GM19372 (cell line): ENCODE measurements around the gene EMD.
A peak's percentile ranks its signal among the peaks of the same experiment; 100 is the strongest.

ENCODE experiments used
- ATAC-seq: cut with Tn5 transposase; IDR thresholded peaks from one replicate; pipeline ENCODE4 v1.9.1; 2021; ENCODE audit warnings: mild to moderate bottlenecking, low read depth, moderate library complexity; ENCODE audit not compliant: unreplicated experiment

The EMD gene

DNA sequence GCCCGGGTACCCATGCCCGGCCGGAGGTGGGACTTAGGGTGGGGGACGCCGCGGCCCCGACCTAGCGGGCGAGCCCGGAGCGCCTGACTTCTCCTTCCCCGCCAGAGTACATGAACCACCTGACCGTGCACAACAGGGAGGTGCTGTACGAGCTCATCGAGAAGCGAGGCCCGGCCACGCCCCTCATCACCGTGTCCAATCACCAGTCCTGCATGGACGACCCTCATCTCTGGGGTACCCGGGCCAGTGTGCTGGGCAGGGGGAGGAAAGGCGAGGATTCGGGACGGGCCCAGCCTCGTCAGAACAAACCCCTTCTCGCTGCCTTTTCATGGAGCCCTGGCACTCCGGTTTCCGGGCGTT, 32.9 kb downstream of the EMD start:
- ATAC-seq: no peak

DNA sequence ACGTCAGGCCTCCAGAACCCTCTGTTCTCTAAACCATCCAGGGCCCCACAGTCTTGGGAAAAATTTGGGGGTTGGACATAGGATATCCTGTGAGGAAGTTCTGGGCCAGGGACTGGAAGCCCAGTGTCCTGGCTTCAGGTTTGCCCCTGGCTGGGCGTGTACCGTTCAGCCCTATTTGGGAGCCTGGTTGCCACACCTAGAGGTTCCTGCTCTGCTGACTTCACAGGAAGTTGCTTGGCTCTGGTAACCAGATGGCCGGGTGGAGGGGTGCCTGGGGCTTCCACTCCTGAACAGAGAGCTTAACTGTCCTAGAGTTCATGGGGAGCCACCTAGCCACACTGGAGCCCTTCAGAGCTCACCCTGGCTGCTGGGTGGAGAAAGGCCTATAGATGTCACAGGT, 33.4 kb downstream of the EMD start:
- ATAC-seq: no peak

DNA sequence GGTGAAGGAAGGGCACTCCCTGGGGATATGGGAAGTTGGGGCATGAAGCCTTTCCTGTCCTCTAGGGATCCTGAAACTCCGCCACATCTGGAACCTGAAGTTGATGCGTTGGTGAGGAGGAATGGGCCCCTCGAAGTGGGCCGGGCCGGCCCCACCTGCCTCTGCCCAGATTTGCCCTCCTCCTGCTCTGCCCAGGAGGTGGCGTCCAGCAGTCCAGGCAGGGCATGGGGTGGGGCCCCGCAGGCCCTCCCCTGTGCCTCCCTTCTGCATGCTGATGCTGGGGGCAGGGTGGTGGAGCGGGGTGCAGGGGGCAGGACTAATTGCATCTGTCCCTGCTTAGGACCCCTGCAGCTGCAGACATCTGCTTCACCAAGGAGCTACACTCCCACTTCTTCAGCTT, 34.0 kb downstream of the EMD start:
- no peak for ATAC-seq

DNA sequence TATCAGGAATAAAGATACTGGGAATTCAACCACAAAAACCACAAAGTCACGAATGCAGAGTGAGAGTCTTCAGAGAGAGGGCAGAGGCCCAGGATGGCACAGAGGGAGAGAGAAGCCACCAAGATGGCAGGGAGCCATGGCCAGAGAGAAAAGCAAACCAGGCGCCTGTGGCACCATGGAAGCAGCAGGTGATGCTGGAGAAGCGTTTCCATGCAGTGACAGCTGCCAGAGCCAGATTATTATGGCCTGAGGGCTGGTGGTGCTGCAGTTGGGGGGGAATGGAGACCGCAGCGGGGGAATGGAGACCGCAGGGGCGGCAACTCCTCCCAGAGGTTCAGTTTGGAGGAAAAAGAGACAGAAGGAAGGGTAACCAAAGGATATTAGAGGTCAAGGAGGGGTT, 38.1 kb downstream of the EMD start:
- ATAC-seq: no peak

DNA sequence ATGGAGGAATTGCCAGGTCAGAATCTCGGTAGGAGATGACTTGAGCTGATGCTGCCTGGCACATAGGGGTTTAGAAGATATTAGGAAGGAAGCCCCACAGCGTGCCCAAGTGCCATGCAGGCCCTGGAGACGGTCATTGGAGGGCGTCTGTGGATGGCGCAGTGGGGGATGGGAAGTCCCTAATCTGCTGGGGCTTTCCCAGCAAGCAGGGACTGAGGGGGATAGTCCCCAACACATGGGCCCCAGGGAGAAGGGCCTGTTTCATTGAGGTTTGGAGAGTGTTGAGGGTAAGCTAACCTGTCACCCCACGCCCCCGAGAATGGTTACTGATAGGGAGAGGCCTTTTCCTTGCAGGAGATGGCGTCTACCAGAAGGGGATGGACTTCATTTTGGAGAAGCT, 40.1 kb downstream of the EMD start:
- ATAC-seq: no peak

DNA sequence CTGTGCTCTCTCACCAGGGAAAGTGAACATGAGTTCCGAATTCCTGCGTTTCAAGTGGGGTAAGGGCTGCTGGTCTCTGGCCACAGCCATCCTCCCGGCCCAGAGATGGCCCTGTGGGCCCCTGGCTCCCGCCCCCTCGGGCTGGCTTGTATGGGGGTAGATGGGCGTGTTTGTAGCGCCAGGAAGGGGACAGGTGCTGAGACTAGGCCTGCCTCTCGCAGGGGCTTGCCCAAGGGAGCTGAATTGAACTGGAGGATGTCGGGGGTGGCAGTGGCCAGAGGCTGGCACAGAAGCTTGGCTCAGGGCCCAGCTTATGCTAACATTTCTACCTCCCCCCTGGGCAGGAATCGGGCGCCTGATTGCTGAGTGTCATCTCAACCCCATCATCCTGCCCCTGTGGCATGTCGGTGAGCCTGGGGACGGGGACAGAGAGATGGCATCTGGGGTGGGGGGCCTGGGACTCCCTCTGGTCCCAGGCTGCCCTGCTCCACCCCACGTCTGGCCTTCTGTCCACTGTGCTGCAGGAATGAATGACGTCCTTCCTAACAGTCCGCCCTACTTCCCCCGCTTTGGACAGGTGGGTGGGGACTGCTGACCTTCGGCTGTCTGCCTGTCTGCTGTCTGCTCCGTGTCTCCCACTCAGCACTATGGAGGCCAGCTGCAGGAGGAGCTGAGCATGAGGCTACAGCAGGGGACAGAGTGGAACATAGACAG, 40.8 kb downstream of the EMD start:
- ATAC-seq: no peak

DNA sequence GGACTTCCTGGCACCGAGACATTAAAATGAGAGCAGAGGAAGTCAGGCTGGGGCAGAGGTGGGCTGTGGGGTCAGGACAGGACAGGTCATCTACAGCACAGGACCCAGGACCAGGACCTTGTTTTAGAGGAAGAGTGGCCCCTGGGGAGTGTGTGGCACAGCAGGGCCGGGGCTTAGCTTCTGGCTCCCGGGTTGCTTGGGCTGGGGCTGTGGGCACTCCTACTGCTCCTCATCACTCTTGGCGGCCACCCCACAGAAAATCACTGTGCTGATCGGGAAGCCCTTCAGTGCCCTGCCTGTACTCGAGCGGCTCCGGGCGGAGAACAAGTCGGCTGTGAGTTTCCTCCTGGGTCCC, 41.3 kb downstream of the EMD start:
- ATAC-seq: no peak

DNA sequence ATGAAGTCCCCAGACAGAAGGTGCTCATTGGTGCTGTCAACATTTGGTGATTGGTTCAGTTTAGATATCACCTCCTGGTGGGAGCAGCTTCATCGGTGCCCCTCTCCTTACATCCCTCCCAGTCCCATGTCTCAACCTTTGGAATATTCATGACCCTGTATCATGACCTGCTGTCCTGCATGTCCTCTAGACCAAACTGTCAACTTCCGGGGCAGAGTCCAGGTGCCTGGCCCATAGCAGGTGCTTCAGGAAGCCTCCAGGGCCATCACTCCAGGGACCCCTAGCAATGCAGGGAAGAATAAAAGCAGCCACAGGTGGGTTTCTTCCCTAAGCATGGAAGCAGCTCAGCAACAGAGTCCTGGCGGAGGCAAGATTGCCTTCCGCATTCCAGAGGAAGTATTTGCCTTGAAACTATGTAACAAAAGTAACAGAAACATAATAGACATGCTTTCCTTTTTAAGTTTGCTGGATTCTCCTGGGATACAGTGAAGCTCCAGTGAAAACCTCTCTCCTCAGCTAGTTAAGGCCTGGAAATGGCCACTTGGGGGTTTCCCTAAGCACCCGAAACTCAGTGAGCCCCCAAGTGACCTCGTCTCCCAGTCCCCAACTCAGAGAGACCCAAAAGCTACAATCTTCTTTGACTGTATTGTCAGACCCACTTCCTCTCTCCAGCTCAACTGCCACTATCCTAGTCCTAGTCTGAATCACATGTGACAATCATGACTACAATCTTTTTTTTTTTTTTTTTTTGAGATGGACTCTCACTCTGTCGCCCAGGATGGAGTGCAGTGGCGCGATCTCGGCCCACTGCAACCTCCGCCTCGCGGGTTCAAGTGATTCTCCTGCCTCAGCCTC, 48.0 kb downstream of the EMD start:
- no peak for ATAC-seq

DNA sequence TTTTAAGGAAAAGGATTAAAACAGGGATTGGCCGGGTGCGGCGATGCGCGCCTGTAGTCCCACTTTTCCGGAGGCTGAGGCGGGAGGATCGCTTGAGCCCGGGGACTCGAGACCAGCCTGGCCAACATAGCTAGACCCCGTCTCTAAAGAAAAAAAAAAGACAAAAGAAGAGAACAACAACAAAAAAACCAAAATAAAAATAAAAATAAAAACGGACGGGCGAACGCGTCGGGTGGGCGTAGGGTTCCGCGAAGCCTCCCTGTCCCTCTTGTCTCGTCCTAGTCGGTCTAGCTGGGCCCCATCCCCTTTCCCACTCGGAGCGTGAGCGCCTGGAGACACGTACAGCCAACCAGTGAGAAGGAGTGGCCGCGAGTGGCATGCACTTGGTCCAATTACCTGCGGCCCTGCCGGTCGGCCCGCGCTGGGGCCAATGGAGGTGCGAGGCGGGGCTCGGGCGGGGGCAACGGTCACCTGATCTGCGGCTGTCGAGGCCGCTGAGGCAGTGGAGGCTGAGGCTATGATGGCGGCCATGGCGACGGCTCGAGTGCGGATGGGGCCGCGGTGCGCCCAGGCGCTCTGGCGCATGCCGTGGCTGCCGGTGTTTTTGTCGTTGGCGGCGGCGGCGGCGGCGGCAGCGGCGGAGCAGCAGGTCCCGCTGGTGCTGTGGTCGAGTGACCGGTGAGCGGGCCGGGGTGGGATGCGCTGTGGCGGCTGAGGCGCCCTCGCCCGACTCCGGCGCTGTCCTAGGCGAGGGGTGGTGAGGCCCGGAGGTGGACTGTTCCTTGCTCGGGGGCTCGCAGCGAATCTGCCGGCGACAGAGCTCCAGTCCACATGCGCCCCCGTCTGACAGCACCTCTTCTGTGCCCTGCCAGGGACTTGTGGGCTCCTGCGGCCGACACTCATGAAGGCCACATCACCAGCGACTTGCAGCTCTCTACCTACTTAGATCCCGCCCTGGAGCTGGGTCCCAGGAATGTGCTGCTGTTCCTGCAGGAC, 49.4 kb downstream of the EMD start, which contains the start of gene ATP6AP1:
Gene ATP6AP1 (plus strand): TSS at position 502 of the 996 bp plus-strand sequence. CDS start 16 bp downstream, at position 518.
- peak; percentile 98 for ATAC-seq

DNA sequence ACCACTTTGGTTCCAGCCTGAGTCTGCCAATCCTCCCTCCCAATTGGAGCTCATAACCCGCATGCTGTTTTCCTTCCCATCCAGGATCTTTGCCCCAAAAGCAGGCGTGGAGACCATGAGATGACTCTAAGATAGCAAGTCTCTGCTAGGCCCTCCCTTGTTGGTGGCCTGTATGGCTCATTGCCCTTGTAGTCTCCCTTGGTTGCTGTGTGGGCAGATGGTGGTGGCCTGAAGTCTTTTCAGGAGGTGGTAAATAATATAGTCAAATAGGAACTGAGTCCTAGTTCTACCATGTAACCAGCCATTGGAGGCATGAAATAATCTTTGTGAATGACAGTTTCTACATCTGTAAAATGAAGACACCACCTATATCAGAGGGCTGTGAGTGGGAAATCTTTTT, 50.6 kb downstream of the EMD start:
- no peak for ATAC-seq

DNA sequence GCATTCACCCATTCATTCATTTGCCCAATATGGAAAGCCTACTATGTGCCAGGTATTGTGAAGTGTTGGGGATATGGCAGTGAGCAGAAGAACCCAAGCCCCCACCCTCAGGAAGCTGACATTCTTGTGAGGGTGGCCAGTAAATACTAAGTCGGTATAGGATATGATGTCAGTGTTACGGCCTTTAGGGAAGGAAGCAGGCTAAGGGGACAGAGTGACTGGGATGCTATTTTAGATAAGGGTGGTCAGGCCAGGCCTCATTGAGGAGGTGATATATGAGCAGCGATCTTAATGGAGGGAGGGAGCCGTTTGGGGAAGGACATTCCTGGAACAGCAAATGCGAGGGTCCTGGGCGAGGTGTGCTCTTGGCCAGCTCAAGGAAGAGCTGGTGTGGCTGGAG, 51.4 kb downstream of the EMD start:
- ATAC-seq: no peak

DNA sequence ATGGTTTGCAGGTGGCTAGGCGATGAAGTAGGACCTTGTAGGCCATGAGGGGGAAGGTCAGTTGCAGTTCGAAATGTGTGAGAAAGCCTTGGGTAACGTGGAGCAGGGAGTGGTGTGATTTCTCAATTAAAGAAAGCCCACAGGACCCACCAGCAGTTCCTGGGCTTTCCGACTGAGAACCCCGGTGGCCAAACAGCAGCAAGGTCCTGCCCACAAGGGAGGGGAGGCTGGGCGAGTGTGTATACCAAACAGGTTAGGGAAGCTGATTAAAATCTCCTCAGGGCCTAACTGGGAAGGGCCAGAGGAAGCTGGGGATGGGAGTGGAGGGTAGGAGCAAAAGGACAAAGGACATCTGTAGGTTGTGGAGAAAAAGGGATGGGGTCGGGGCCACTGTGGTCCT, 51.8 kb downstream of the EMD start:
- ATAC-seq: no peak
